Stimulated activated memory B cell treated with anti-CD40 and anti-IgM and Interleukin-4, amounts not matched to agents 10 μg/mL and 1 μg/mL and 100 μg/mL, for 72 hours (primary cell): Measurements from ENCODE around the gene LAMC3.

ENCODE experiments used
- ATAC-seq: fragments of 150-1000 bp; cut with Tn5 transposase; 2 replicates; pipeline ENCODE4 v1.10.0; 2021
- H3K27ac Mint-ChIP-seq: one replicate; pipeline ENCODE4 v1.8.0; 2022; ENCODE audit warnings: mild to moderate bottlenecking, mixed read lengths
- H3K27me3 Mint-ChIP-seq: one replicate; pipeline ENCODE4 v1.8.0; 2022; ENCODE audit warnings: mixed read lengths
- H3K36me3 Mint-ChIP-seq: one replicate; pipeline ENCODE4 v1.8.0; 2022; ENCODE audit warnings: mixed read lengths
- H3K4me1 Mint-ChIP-seq: one replicate; pipeline ENCODE4 v1.8.0; 2022; ENCODE audit warnings: mixed read lengths
- H3K4me3 Mint-ChIP-seq: one replicate; pipeline ENCODE4 v1.8.0; 2022; ENCODE audit warnings: mild to moderate bottlenecking, moderate library complexity, mixed read lengths
- H3K9me3 Mint-ChIP-seq: one replicate; pipeline ENCODE4 v1.8.0; 2022; ENCODE audit warnings: mixed read lengths

LAMC3 gene

GRCh38 chr9:131048332-131048731 lies 39.4 kb downstream of the LAMC3 start:
- Mint-ChIP-seq H3K9me3 (no peaks in the 10 kb centered on the region), H3K36me3 (no peaks in the 10 kb centered on the region), H3K27me3 (peaks cover 20% of the 10 kb centered on the region), H3K4me1 (peaks cover 11% of the 10 kb centered on the region), H3K4me3 (no peak overlapping the region), H3K27ac (no peak overlapping the region)
- ATAC-seq: no peak

GRCh38 chr9:131048820-131049219 lies 39.8 kb downstream of the LAMC3 start:
- H3K27ac Mint-ChIP-seq: no peak overlapping the region
- peaks cover 20% of the 10 kb centered on the region for H3K27me3 Mint-ChIP-seq
- no peaks in the 10 kb centered on the region for H3K36me3 Mint-ChIP-seq
- peaks cover 11% of the 10 kb centered on the region for H3K4me1 Mint-ChIP-seq
- ATAC-seq: no peak
- no peak overlapping the region for H3K4me3 Mint-ChIP-seq
- H3K9me3 Mint-ChIP-seq: no peaks in the 10 kb centered on the region

- Mint-ChIP-seq H3K27ac (no peak overlapping the region), H3K4me1 (peaks cover 11% of the 10 kb centered on the region), H3K27me3 (peaks cover 26% of the 10 kb centered on the region), H3K9me3 (no peaks in the 10 kb centered on the region), H3K36me3 (no peaks in the 10 kb centered on the region), H3K4me3 (no peak overlapping the region)
- no peak for ATAC-seq
Observed at GRCh38 chr9:131049829-131050715, 41.1 kb downstream of the LAMC3 start.

GRCh38 chr9:131050831-131051230 lies 41.9 kb downstream of the LAMC3 start:
- no peak overlapping the region for H3K4me3 Mint-ChIP-seq
- H3K27ac Mint-ChIP-seq: no peak overlapping the region
- H3K27me3 Mint-ChIP-seq: peaks cover 26% of the 10 kb centered on the region

GRCh38 chr9:131051592-131052517 lies 42.9 kb downstream of the LAMC3 start:
- no peak overlapping the region for H3K4me3 Mint-ChIP-seq

More at GRCh38 chr9:131050831-131051230, 41.9 kb downstream of the LAMC3 start:
- peaks cover 6% of the 10 kb centered on the region for H3K4me1 Mint-ChIP-seq
- no peak for ATAC-seq
- no peaks in the 10 kb centered on the region for H3K36me3 Mint-ChIP-seq
- no peaks in the 10 kb centered on the region for H3K9me3 Mint-ChIP-seq

GRCh38 chr9:131053896-131054295 lies 44.9 kb downstream of the LAMC3 start:
- Mint-ChIP-seq H3K4me3 (no peak overlapping the region), H3K9me3 (no peaks in the 10 kb centered on the region), H3K27me3 (peaks cover 17% of the 10 kb centered on the region), H3K36me3 (no peaks in the 10 kb centered on the region), H3K4me1 (no peaks in the 10 kb centered on the region), H3K27ac (no peak overlapping the region)
- ATAC-seq: no peak

More at GRCh38 chr9:131051592-131052517, 42.9 kb downstream of the LAMC3 start:
- no peaks in the 10 kb centered on the region for H3K9me3 Mint-ChIP-seq
- H3K36me3 Mint-ChIP-seq: no peaks in the 10 kb centered on the region
- no peak for ATAC-seq
- peaks cover 26% of the 10 kb centered on the region for H3K27me3 Mint-ChIP-seq
- peaks cover 1% of the 10 kb centered on the region for H3K4me1 Mint-ChIP-seq
- H3K27ac Mint-ChIP-seq: no peak overlapping the region

GRCh38 chr9:131056781-131057506 lies 48.0 kb downstream of the LAMC3 start:
- H3K27ac Mint-ChIP-seq: no peak overlapping the region
- no peaks in the 10 kb centered on the region for H3K9me3 Mint-ChIP-seq
- no peak for ATAC-seq
- H3K4me3 Mint-ChIP-seq: no peak overlapping the region
- H3K27me3 Mint-ChIP-seq: peaks cover 6% of the 10 kb centered on the region
- no peaks in the 10 kb centered on the region for H3K36me3 Mint-ChIP-seq
- no peaks in the 10 kb centered on the region for H3K4me1 Mint-ChIP-seq

GRCh38 chr9:131060900-131061630 lies 52.1 kb downstream of the LAMC3 start:
- H3K9me3 Mint-ChIP-seq: peaks cover 5% of the 10 kb centered on the region
- H3K27me3 Mint-ChIP-seq: no peaks in the 10 kb centered on the region
- no peak for ATAC-seq
- no peaks in the 10 kb centered on the region for H3K36me3 Mint-ChIP-seq
- H3K4me1 Mint-ChIP-seq: no peaks in the 10 kb centered on the region
- no peak overlapping the region for H3K4me3 Mint-ChIP-seq
- no peak overlapping the region for H3K27ac Mint-ChIP-seq

- no peak for ATAC-seq
- no peaks in the 10 kb centered on the region for H3K27me3 Mint-ChIP-seq
- no peaks in the 10 kb centered on the region for H3K36me3 Mint-ChIP-seq
- no peaks in the 10 kb centered on the region for H3K4me1 Mint-ChIP-seq
- H3K27ac Mint-ChIP-seq: no peak overlapping the region
- no peak overlapping the region for H3K4me3 Mint-ChIP-seq
- peaks cover 5% of the 10 kb centered on the region for H3K9me3 Mint-ChIP-seq
Observed at GRCh38 chr9:131062969-131063368, 54.0 kb downstream of the LAMC3 start.

GRCh38 chr9:131065599-131065998 lies 56.6 kb downstream of the LAMC3 start:
- ATAC-seq: no peak
- H3K9me3 Mint-ChIP-seq: peaks cover 5% of the 10 kb centered on the region
- H3K36me3 Mint-ChIP-seq: no peaks in the 10 kb centered on the region
- no peak overlapping the region for H3K4me3 Mint-ChIP-seq
- H3K27me3 Mint-ChIP-seq: peaks cover 9% of the 10 kb centered on the region
- no peaks in the 10 kb centered on the region for H3K4me1 Mint-ChIP-seq
- H3K27ac Mint-ChIP-seq: no peak overlapping the region

- H3K27ac Mint-ChIP-seq: no peak overlapping the region
- ATAC-seq: no peak
- H3K27me3 Mint-ChIP-seq: peaks cover 9% of the 10 kb centered on the region
- peaks cover 5% of the 10 kb centered on the region for H3K9me3 Mint-ChIP-seq
- no peak overlapping the region for H3K4me3 Mint-ChIP-seq
- no peaks in the 10 kb centered on the region for H3K36me3 Mint-ChIP-seq
- no peaks in the 10 kb centered on the region for H3K4me1 Mint-ChIP-seq
Observed at GRCh38 chr9:131067625-131068024, 58.7 kb downstream of the LAMC3 start.

- H3K36me3 Mint-ChIP-seq: no peaks in the 10 kb centered on the region
- no peak overlapping the region for H3K4me3 Mint-ChIP-seq
- peaks cover 5% of the 10 kb centered on the region for H3K9me3 Mint-ChIP-seq
- ATAC-seq: no peak
- H3K27ac Mint-ChIP-seq: no peak overlapping the region
- H3K27me3 Mint-ChIP-seq: peaks cover 9% of the 10 kb centered on the region
- no peaks in the 10 kb centered on the region for H3K4me1 Mint-ChIP-seq
Observed at GRCh38 chr9:131068076-131068816, 59.3 kb downstream of the LAMC3 start.

GRCh38 chr9:131069699-131070098 lies 60.7 kb downstream of the LAMC3 start:
- Mint-ChIP-seq H3K27me3 (peaks cover 9% of the 10 kb centered on the region), H3K36me3 (no peaks in the 10 kb centered on the region), H3K4me1 (no peaks in the 10 kb centered on the region), H3K9me3 (peaks cover 5% of the 10 kb centered on the region), H3K4me3 (no peak overlapping the region), H3K27ac (no peak overlapping the region)
- no peak for ATAC-seq
